Embryonic facial prominence (tissue), 1 donor: ENCODE results near the gene CYFIP1.

ENCODE experiments used
- DNase-seq: peaks from one replicate; pipeline ENCODE4 v3.0.0-alpha.2; 2016; ENCODE audit errors: extremely low spot score

Gene CYFIP1

DNA sequence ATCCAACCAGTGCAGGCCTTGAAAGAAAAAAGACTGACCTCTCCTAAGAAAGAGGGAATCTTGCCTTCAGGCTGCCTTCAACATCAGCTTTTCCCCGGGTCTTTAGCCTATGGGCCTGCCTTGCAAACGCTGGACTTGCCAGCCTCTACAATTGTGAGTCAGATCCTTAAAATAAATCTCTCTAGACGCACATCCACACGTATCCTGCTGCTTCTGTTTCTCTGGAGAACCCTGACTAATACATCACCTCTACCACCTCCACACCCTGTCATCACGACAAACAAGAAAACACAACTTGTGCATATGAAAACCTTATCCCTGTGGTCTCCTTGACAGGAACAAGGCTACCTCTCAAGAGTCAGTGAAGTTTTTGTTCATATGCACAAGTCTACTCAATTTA lies 11.8 kb downstream of the CYFIP1 start:
- no peak for DNase-seq

DNA sequence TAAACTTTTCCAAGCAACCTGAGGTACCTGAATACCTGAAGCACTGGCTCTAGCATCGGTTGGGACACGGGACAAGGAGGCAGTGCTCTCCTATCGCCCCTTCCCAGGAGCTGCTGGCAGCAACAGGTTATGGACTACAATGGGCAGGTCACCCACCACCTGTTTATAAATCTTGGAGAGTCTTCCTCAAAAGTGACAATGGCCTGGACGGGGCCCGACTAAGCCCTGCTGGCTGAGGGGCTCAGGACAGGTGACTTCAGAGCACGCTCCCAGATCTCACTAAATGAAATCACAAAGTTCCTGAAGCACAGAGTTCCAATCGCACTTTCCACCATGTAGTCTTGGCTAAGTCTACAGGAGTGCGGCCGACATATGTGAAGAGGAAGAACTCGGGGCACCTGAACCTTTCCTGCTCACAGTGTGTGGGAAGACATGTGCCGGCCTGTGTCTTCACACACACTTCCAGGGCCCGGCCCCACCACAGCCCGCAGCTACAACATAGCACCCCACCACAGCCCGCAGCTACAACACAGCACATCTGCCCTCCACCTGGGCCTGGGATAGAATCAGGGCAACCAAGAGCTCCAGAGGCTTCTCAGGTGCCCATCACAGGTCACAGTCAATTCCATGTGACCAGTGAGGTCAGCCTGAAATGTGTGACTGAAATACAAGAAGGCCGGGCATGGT lies 12.9 kb downstream of the CYFIP1 start:
- DNase-seq: no peak

GRCh38 chr15:22966321-22967083 lies 13.7 kb downstream of the CYFIP1 start:
- DNase-seq: no peak

GRCh38 chr15:22963641-22964040 lies 16.5 kb downstream of the CYFIP1 start:
- DNase-seq: no peak

- DNase-seq: no peak
Observed at GRCh38 chr15:22962611-22963010, 17.6 kb downstream of the CYFIP1 start.

DNA sequence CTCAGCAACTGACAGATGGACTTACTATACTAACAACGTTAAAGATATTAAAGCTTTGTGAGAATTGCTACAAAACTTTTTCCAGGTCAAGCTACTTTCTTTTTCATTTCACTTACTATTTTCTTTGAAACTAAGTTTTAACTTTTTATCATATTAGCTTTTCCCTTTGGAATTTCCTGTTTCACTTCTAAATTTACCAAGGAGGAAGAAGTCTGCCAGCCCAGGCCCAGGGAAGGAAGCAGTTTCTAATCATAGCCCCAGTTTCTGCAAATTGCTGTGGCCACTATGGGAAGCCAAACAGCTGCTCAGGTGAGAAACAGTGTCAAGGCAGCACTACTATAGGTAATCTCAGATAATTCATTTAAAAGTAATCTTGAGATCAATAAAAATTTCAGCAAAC lies 18.4 kb downstream of the CYFIP1 start:
- no peak for DNase-seq

GRCh38 chr15:22960556-22960955 lies 19.6 kb downstream of the CYFIP1 start:
- no peak for DNase-seq

DNA sequence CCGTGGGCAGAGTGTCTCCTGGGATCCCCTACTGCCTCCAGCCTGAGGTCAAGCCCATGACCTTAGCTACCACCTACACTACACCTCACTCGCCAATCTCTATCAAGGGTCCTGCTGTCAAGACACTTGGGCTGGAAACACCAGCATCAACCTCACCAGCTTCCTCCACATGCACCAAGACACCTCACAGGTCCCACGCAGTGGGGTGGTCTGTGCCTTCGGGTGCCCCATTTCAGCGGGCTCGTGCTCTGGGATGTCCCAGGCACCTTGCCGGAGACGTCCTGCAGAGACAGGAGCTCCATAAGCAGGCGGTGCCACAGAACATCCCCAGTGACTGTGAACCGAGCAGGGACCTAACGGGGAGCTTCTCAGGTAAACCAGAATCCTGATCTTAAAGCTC lies 20.0 kb downstream of the CYFIP1 start:
- DNase-seq: no peak

- DNase-seq: no peak
Observed at GRCh38 chr15:22959321-22960101, 20.7 kb downstream of the CYFIP1 start.

GRCh38 chr15:22958487-22959280 lies 21.5 kb downstream of the CYFIP1 start:
- DNase-seq: no peak

GRCh38 chr15:22956978-22957260 lies 23.2 kb downstream of the CYFIP1 start:
- DNase-seq: no peak

- DNase-seq: no peak
Observed at GRCh38 chr15:22956257-22956977, 23.8 kb downstream of the CYFIP1 start.

DNA sequence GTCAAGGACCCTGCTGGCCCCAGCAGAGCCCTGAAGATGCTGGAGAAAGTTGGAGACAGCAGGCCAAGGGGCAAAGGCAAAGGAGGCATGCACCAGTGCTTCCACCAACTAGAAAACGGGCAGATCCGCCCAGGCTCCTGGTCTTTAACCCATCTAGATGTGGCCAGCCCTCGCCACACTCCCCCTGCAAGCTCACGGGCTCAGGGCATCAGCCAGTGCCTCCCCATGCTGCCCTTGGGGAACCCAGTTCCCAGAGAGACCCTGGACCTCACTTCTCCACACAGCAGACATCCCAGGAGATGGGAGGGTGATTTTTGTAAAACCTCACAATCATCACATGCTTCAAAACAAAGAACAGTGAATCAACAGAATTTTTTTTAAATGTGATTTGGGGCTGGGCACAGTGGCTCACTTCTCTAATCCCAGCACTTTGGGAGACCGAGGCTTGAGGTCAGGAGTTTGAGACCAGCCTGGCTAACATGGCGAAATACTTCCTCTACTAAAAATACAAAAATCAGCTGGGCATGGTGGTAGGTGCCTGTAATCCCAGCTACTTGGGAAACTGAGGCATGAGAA lies 24.5 kb downstream of the CYFIP1 start:
- DNase-seq: no peak

DNA sequence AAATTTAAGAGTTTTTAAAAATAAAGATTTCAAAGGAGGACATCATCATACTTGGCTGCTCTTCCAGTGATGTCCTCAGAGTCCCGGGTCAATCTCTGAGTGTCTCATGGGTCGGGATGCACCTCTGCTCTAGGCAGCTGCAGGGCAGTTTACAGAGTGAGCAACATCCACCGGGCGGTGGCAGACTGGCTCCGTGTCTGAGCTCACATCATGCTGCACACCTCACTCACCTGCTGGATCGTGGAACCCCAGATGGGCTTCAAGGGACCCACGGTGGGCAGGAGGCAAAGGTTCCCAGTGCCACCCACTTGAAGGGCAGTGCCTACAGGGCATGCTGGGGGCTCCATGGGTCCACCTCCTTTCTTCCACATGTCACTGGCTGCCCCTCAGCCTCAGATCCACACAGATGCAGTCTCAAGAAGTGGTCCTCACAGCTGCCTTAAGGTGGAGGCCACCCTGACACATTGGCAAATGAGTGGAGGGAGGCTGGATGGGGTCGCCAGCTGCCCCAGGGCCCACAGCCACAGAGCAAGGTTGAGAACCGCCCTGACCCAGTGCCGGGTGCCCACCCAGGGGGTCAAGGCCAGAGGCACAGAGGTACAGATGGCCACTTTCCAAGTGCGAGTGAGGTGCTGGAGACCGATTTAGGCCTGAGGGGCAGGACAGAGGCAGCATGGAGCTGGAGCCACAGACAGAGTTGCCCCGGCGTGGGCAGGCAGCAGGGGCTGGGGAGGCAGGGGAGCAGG lies 25.2 kb downstream of the CYFIP1 start:
- no peak for DNase-seq

DNA sequence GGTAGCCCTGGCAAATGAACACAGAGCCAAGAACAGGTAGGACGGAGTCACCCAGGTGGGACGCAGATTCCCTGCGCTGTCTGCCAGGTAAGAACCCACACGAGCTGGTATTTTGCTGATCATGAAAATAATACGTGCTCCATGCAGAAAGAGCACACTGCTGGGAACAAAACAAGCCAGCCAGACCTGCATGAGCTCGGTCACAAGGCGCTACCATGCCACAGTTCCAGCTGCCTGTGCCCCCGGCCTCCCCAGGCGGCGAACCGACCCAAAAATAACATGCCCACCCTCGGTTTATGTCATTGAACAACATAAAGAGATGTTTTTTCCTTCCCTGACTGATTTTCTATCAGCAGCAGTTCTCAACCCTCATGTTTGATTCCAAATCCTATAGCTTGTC lies 25.8 kb downstream of the CYFIP1 start:
- DNase-seq: no peak

DNA sequence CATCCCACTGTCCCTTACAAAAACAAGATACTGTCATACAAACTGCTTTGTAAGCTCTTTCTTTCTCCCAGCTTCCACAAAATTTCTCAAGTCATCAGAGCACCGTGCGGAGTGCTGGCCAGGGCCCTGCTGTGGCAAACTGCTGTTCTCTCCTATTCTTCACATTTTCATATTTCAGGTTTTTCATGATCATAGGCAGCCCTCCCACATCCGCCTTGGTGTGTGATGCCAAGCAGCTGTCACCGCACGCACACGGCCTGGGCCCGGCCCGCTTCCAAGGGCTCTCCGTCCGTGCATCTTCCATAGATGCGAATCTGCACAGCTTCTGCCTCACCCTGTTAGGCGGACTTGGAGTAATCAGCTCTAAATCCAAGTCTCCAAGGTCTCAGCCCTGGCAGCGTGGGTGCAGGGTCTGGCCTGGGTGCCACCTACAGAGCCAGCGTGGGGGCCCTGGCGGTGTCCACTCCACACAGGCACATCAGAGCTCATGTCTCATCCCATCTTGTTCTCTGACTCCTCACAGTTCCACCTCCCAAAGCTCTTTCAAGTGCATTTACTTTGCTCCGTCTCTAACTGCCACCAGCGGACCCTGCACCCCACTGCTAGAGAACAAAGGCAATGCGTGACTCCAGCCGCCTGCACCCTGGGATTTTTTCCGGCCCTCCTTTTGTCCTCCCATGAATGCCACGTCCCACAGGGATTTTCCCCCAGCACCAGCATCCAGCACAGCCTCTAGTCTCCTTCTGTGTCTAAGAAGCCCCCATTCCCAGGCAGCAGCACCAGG lies 27.2 kb downstream of the CYFIP1 start:
- DNase-seq: no peak

GRCh38 chr15:22951381-22952280 lies 28.5 kb downstream of the CYFIP1 start:
- DNase-seq: no peak

DNA sequence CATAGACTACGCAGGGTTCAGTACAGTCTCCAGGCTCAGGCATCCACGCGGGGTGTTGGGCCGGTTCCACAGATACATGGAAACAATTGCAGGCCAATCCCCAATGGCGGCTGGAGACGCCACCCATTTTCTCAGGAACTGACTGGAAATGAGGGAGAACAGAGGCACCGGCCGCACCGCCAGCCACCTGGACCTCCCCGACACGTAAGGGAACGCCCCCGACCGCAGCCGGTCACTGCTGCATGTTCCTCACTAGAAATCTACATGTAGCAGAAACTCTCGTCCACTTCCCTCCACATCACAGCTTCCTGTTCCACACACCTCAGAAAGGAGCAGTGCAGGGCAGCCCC lies 29.2 kb downstream of the CYFIP1 start:
- no peak for DNase-seq
